Ishikawa (cell line): ENCODE data around the gene CELF2.

ENCODE experiments used
- CREB1 ChIP-seq: IDR thresholded peaks from 2 replicates; pipeline ENCODE4 v1.6.1; 2012; ENCODE audit warnings: low read depth
- EGR1 ChIP-seq: IDR thresholded peaks from 2 replicates; pipeline ENCODE4 v1.6.1; 2012
- EP300 ChIP-seq: IDR thresholded peaks from 2 replicates; pipeline ENCODE4 v1.6.1; 2012; ENCODE audit warnings: borderline replicate concordance
- TAF1 ChIP-seq: IDR thresholded peaks from 2 replicates; pipeline ENCODE4 v1.6.1; 2012; ENCODE audit warnings: low read depth, mild to moderate bottlenecking
- TF ChIP-seq, protein P1 (sequence below): IDR thresholded peaks from 2 replicates; pipeline ENCODE4 v1.6.1; 2012; ENCODE audit warnings: low read depth, mild to moderate bottlenecking

DNA sequence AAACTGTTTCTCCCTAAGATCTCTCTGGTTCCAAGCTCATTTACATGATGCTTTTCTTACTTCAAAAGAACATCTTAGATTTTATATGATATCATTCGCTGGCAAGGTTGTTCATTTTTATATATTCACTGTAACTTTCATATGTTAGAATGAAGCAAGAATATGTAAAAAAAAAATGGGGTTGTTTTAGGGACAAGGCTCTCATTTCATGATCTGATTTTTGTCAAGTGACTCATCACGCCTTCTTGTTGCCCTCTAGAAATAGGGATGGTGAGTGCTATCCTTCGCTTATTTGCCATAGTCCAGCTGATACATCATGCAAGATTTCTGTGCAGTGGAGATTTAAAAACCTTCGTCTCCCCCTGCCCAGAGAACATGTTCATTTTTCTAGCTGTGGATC is 14.0 kb upstream of the CELF2 start:
- TF ChIP-seq EP300 = no peak
- TF ChIP-seq CREB1 = no peak
- TF ChIP-seq TAF1 = no peak
- TF ChIP-seq, protein P1, sequence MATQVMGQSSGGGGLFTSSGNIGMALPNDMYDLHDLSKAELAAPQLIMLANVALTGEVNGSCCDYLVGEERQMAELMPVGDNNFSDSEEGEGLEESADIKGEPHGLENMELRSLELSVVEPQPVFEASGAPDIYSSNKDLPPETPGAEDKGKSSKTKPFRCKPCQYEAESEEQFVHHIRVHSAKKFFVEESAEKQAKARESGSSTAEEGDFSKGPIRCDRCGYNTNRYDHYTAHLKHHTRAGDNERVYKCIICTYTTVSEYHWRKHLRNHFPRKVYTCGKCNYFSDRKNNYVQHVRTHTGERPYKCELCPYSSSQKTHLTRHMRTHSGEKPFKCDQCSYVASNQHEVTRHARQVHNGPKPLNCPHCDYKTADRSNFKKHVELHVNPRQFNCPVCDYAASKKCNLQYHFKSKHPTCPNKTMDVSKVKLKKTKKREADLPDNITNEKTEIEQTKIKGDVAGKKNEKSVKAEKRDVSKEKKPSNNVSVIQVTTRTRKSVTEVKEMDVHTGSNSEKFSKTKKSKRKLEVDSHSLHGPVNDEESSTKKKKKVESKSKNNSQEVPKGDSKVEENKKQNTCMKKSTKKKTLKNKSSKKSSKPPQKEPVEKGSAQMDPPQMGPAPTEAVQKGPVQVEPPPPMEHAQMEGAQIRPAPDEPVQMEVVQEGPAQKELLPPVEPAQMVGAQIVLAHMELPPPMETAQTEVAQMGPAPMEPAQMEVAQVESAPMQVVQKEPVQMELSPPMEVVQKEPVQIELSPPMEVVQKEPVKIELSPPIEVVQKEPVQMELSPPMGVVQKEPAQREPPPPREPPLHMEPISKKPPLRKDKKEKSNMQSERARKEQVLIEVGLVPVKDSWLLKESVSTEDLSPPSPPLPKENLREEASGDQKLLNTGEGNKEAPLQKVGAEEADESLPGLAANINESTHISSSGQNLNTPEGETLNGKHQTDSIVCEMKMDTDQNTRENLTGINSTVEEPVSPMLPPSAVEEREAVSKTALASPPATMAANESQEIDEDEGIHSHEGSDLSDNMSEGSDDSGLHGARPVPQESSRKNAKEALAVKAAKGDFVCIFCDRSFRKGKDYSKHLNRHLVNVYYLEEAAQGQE = no peak
- no peak for TF ChIP-seq EGR1
